ENCODE data around the gene SERPINA10.

GRCh38 chr14:94330432-94330831 lies 37.4 kb upstream of the SERPINA10 start:
- no peak for TF ChIP-seq EZH2 (IDR thresholded peaks at IDR 0.05; ENCODE audit: borderline replicate concordance, control insufficient read depth, low read depth, low read length)
- no peak for TF ChIP-seq FOXK2 (IDR thresholded peaks at IDR 0.05)
- no peak for TF ChIP-seq RAD21 (IDR thresholded peaks at IDR 0.05; ENCODE audit: insufficient read depth, low read depth, low read length)
- no peak for TF ChIP-seq E2F4 (IDR thresholded peaks at IDR 0.05; ENCODE audit: low read depth, low read length)
- no peak for TF ChIP-seq CTCF (IDR thresholded peaks at IDR 0.05 in 2 of 3, conservative IDR thresholded peaks at IDR 0.05 in 1 of 3; ENCODE audit: control insufficient read depth in 2 of 3, extremely low read depth in 1 of 3, insufficient read depth in 1 of 3, low read depth in 3 of 3, low read length in 3 of 3)
- TF ChIP-seq RFX5 (IDR thresholded peaks at IDR 0.05; ENCODE audit: low read depth, low read length) = no peak
- TF ChIP-seq CHD2 (IDR thresholded peaks at IDR 0.05; ENCODE audit: borderline replicate concordance, low read depth, low read length) = no peak
- no peak for TF ChIP-seq TAF1 (IDR thresholded peaks at IDR 0.05; ENCODE audit: borderline replicate concordance, low read depth, low read length)
- no peak for TF ChIP-seq PBX3 (IDR thresholded peaks at IDR 0.05; ENCODE audit: insufficient replicate concordance, low read depth, low read length)

All from GM12878 (cell line).